OCI-LY1 (cell line): ENCODE measurements around the gene FBXL14.
"Not testable (repeated sequence)": the region's sequence is repeated elsewhere in the genome, so short reads cannot be mapped to it uniquely, and the experiment has no call there.

Experiments used
- H2AFZ ChIP-seq: fragments of 200-600 bp; sonication (generic), shearing (Covaris generic); 2 replicates; pipeline ENCODE4 v1.6.0; 2014; ENCODE audit warnings: antibody characterized with exemption, mild to moderate bottlenecking, low read length
- H3F3A ChIP-seq: fragments of 200-600 bp; sonication (generic), shearing (Covaris generic); 2 replicates; pipeline ENCODE4 v1.6.0; 2014; ENCODE audit warnings: mild to moderate bottlenecking, antibody characterized with exemption, low read length, moderate library complexity; ENCODE audit not compliant: insufficient read depth
- H3K27ac ChIP-seq: fragments of 200-600 bp; sonication (generic); 2 replicates; pipeline ENCODE4 v1.5.1; 2014; ENCODE audit warnings: low read length, mixed run types, mild to moderate bottlenecking, low read depth; ENCODE audit not compliant: poor library complexity, severe bottlenecking
- H3K27me3 ChIP-seq: fragments of 200-600 bp; sonication (generic); 2 replicates; pipeline ENCODE4 v1.6.0; 2014; ENCODE audit warnings: antibody characterized with exemption, mild to moderate bottlenecking, low read length, moderate library complexity; ENCODE audit not compliant: insufficient read depth
- H3K36me3 ChIP-seq: fragments of 200-600 bp; sonication (generic); 2 replicates; pipeline ENCODE4 v1.6.1; 2014; ENCODE audit warnings: mild to moderate bottlenecking, antibody characterized with exemption, low read length, moderate library complexity, mixed read lengths; ENCODE audit not compliant: insufficient read depth
- H3K4me1 ChIP-seq: fragments of 200-600 bp; sonication (generic); 2 replicates; pipeline ENCODE4 v1.5.1; 2014; ENCODE audit warnings: mild to moderate bottlenecking, low read length, moderate library complexity; ENCODE audit not compliant: insufficient read depth, severe bottlenecking
- H3K4me2 ChIP-seq: fragments of 200-600 bp; sonication (generic), shearing (Covaris generic); 2 replicates; pipeline ENCODE4 v1.6.1; 2014; ENCODE audit warnings: low read length
- H3K4me3 ChIP-seq: fragments of 200-600 bp; sonication (generic); 2 replicates; pipeline ENCODE4 v1.5.1; 2014; ENCODE audit warnings: low read length, low read depth, mild to moderate bottlenecking, mixed read lengths; ENCODE audit not compliant: poor library complexity, severe bottlenecking
- H3K79me2 ChIP-seq: fragments of 200-600 bp; shearing (Covaris generic); 2 replicates; pipeline ENCODE4 v1.6.1; 2016; ENCODE audit warnings: mixed run types, low read length, mixed read lengths; ENCODE audit not compliant: insufficient read depth
- H3K9ac ChIP-seq: fragments of 200-600 bp; sonication (generic), shearing (Covaris generic); 2 replicates; pipeline ENCODE4 v1.6.1; 2014; ENCODE audit warnings: mild to moderate bottlenecking, low read length, mixed read lengths
- H3K9me2 ChIP-seq: fragments of 200-600 bp; sonication (generic), shearing (Covaris generic); 2 replicates; pipeline ENCODE4 v1.6.1; 2014; ENCODE audit warnings: low read depth, mild to moderate bottlenecking, low read length, mixed read lengths
- H3K9me3 ChIP-seq: fragments of 200-600 bp; shearing (Covaris generic); 2 replicates; pipeline ENCODE4 v1.6.1; 2014; ENCODE audit warnings: low read length, mixed read lengths
- H4K20me1 ChIP-seq: fragments of 200-600 bp; sonication (generic), shearing (Covaris generic); 2 replicates; pipeline ENCODE4 v1.6.0; 2016; ENCODE audit warnings: mild to moderate bottlenecking, low read length; ENCODE audit not compliant: insufficient read depth
- EZH2 ChIP-seq: fragments of 200-600 bp; sonication (generic), shearing (Covaris generic); IDR thresholded peaks from 2 replicates; pipeline ENCODE4 v1.8.0; 2017; ENCODE audit warnings: borderline replicate concordance, mixed run types, mild to moderate bottlenecking, antibody characterized with exemption, low read length, moderate library complexity, mixed read lengths
- TF ChIP-seq, protein P1 (sequence below): fragments of 200-600 bp; sonication (generic), shearing (Covaris generic); IDR thresholded peaks from 2 replicates; pipeline ENCODE4 v1.5.1; 2017; ENCODE audit warnings: mild to moderate bottlenecking, antibody characterized with exemption, low read length, moderate library complexity, mixed read lengths

The FBXL14 gene

DNA sequence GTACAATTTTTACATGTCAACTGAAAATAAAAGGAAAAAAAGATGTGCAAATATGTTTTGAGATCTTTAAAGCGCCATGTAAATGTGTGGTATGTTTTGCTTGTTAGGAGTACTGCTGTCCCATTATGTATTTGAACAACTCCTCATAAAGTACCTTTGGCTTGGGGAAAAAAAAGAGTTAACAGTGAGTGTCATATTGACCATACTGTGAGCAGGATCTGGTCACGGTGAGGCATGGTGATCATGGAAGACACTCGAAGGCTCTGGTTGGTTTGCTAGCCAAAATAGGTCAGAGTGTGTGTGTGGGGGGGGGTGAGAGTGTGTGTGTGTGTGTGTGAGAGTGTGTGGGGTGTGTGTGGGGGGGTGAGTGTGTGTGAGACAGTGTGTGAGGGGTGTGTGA, 10.1 kb upstream of the FBXL14 start:
- H4K20me1 ChIP-seq, result no peaks in the 10 kb centered on the region
- no peaks in the 10 kb centered on the region; the same call in 1 of the 2 replicates for H3K27me3 ChIP-seq
- no peaks in the 10 kb centered on the region for H3F3A ChIP-seq
- H3K4me3 ChIP-seq, result no peak overlapping the region
- no peaks in the 10 kb centered on the region for H3K36me3 ChIP-seq
- H3K4me1 ChIP-seq, result peaks cover 25% of the 10 kb centered on the region
- no peaks in the 10 kb centered on the region for H3K9me3 ChIP-seq
- no peak overlapping the region for H3K27ac ChIP-seq
- H3K4me2 ChIP-seq, result no peak overlapping the region
- H3K79me2 ChIP-seq, result no peaks in the 10 kb centered on the region
- H3K9me2 ChIP-seq, result no peaks in the 10 kb centered on the region
- TF ChIP-seq, protein P1, sequence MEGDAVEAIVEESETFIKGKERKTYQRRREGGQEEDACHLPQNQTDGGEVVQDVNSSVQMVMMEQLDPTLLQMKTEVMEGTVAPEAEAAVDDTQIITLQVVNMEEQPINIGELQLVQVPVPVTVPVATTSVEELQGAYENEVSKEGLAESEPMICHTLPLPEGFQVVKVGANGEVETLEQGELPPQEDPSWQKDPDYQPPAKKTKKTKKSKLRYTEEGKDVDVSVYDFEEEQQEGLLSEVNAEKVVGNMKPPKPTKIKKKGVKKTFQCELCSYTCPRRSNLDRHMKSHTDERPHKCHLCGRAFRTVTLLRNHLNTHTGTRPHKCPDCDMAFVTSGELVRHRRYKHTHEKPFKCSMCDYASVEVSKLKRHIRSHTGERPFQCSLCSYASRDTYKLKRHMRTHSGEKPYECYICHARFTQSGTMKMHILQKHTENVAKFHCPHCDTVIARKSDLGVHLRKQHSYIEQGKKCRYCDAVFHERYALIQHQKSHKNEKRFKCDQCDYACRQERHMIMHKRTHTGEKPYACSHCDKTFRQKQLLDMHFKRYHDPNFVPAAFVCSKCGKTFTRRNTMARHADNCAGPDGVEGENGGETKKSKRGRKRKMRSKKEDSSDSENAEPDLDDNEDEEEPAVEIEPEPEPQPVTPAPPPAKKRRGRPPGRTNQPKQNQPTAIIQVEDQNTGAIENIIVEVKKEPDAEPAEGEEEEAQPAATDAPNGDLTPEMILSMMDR, result no peak
- no peak for TF ChIP-seq EZH2
- H3K9ac ChIP-seq, result no peak overlapping the region
- H2AFZ ChIP-seq, result no peak overlapping the region

DNA sequence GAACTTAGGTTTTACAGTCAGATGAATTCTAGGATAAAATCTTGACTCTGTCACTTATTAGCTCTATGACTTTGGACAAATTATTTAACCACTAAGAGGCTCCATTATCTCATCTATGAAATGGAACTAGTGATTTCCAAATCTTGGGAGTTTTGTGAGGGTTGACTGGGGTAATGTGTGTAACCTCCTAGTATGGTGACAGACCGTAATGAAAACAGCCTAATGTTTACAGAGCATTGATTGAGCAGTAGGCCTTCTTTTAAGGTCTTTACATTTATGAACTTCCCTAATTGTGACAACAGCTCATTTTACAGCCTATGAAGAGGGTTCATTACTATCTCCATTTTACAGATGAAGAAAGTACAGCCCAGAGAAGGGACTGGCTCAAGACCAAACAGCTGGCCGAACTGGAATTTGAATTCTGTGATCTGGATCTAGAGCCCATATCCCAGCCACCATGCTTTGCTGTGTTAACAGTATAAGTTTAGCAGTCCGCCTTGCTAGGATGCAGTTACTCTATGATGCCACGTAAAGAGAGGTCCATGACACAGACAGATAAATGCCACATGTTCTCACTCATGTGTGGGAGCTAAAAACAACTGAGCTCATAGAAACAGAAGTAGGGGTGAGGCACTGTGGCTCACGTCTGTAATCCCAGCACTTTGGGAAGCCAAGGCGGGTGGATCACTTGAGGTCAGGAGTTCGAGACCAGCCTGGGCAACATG, 9.1 kb upstream of the FBXL14 start:
- Histone ChIP-seq H3K9ac (no peak overlapping the region), H3K27ac (no peak overlapping the region), H3F3A (no peaks in the 10 kb centered on the region), H4K20me1 (no peaks in the 10 kb centered on the region), H3K4me3 (no peak overlapping the region), H3K36me3 (no peaks in the 10 kb centered on the region), H3K27me3 (no peaks in the 10 kb centered on the region), H3K4me2 (no peak overlapping the region), H3K79me2 (no peaks in the 10 kb centered on the region), H3K9me3 (no peaks in the 10 kb centered on the region), H3K4me1 (peaks cover 25% of the 10 kb centered on the region), H2AFZ (no peak overlapping the region), H3K9me2 (no peaks in the 10 kb centered on the region)
- TF ChIP-seq EZH2, result no peak
- TF ChIP-seq, protein P1, result no peak

DNA sequence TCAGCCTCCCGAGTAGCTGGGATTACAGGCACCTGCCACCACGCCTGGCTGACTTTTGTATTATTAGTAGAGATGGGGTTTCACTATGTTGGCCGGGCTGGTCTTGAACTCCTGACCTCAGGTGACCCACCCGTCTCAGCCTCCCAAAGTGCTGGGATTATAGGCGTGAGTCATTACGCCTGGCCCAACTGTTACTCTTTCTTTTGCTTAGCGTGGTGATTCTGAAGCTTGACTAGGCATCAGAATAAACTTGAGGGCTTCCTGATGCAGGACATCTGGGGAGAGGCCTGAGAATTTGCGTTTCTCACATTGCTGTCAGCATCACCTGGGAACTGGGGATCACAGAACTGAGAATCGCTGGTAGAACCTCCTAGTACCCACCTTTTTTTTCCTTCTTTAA, 8.3 kb upstream of the FBXL14 start:
- not testable (repeated sequence) for H3K9ac ChIP-seq, H3K9me2 ChIP-seq, H3K36me3 ChIP-seq, H3F3A ChIP-seq, H3K27me3 ChIP-seq, H3K9me3 ChIP-seq, H3K27ac ChIP-seq, H3K79me2 ChIP-seq, H4K20me1 ChIP-seq, H3K4me2 ChIP-seq, H2AFZ ChIP-seq, H3K4me3 ChIP-seq
- peaks cover 25% of the 10 kb centered on the region for H3K4me1 ChIP-seq

GRCh38 chr12:1598757-1599156, 4.4 kb upstream of the FBXL14 start:
- H3K9me3 ChIP-seq, result no peaks in the 10 kb centered on the region
- H3F3A ChIP-seq, result 0 out of 2 replicates have a peak, but pooled peaks cover 5% of the 10 kb centered on the region
- no peaks in the 10 kb centered on the region for H3K27me3 ChIP-seq
- H3K4me1 ChIP-seq, result peaks cover 30% of the 10 kb centered on the region
- H3K36me3 ChIP-seq, result no peaks in the 10 kb centered on the region
- H3K4me3 ChIP-seq, result no peak overlapping the region
- no peaks in the 10 kb centered on the region for H3K9me2 ChIP-seq
- H4K20me1 ChIP-seq, result no peaks in the 10 kb centered on the region
- no peaks in the 10 kb centered on the region for H3K79me2 ChIP-seq
- H3K27ac ChIP-seq, result no peak overlapping the region
- no peak overlapping the region for H2AFZ ChIP-seq
- H3K9ac ChIP-seq, result no peak overlapping the region
- no peak for TF ChIP-seq EZH2
- TF ChIP-seq, protein P1, result no peak
- no peak overlapping the region for H3K4me2 ChIP-seq
